Keratinocyte (primary cell): ENCODE results near the gene CATSPERZ. TPM values are rescaled to one million over a fixed set of nuclear protein-coding genes. Genes with fewer than 3 reads are reported as not detected.
A peak's percentile ranks its signal among the peaks of the same experiment; 100 is the strongest.

Source experiments
- DNase-seq: peaks from one replicate; pipeline ENCODE4 v3.0.0-alpha.2; 2011; ENCODE audit warnings: low read depth, missing footprints, low spot score
- FAIRE-seq: peaks from 2 replicates; lab custom pipeline; 2011; peaks lifted over from hg19 to GRCh38; lab: Jason Lieb, UNC
- H2AFZ ChIP-seq: 2 replicates; pipeline ENCODE4 v1.6.0; 2012; ENCODE audit warnings: low read length, control low read depth, inconsistent platforms; ENCODE audit not compliant: control insufficient read depth
- H3K27ac ChIP-seq: 2 replicates; pipeline ENCODE4 v1.5.1; 2011; ENCODE audit warnings: low read length; ENCODE audit not compliant: control insufficient read depth, insufficient read depth
- H3K27me3 ChIP-seq: 3 replicates; pipeline ENCODE4 v1.6.0; 2011; ENCODE audit warnings: low read length; ENCODE audit not compliant: control insufficient read depth, insufficient read depth; ENCODE audit errors: extremely low read depth
- H3K36me3 ChIP-seq, 2 experiments: 2 replicates in 1 of 2; 3 replicates in 1 of 2; pipeline ENCODE4 v1.5.1; 2011; ENCODE audit warnings: low read length in 2 of 2, mild to moderate bottlenecking in 1 of 2; ENCODE audit not compliant: control insufficient read depth in 2 of 2, insufficient read depth in 2 of 2; ENCODE audit errors: extremely low read depth in 1 of 2
- H3K4me1 ChIP-seq: 3 replicates; pipeline ENCODE4 v1.5.1; 2011; ENCODE audit warnings: low read length; ENCODE audit not compliant: control insufficient read depth, insufficient read depth; ENCODE audit errors: extremely low read depth
- H3K4me2 ChIP-seq: 3 replicates; pipeline ENCODE4 v1.6.0; 2011; ENCODE audit warnings: low read depth, low read length; ENCODE audit not compliant: control insufficient read depth, insufficient read depth; ENCODE audit errors: extremely low read depth
- H3K4me3 ChIP-seq, 3 experiments: fragments of 200-600 bp in 1 of 3; sonication (generic) in 1 of 3; 2 replicates in 2 of 3; 3 replicates in 1 of 3; pipeline ENCODE4 v1.5.1; 2011 to 2016; ENCODE audit warnings: low read length in 3 of 3, mild to moderate bottlenecking in 3 of 3, control low read depth in 2 of 3, inconsistent platforms in 1 of 3, low read depth in 1 of 3, mixed read lengths in 1 of 3, mixed run types in 1 of 3, moderate library complexity in 1 of 3; ENCODE audit not compliant: control insufficient read depth in 2 of 3, insufficient read depth in 2 of 3; ENCODE audit errors: extremely low read depth in 1 of 3
- H3K79me2 ChIP-seq: 2 replicates; pipeline ENCODE4 v1.6.0; 2012; ENCODE audit warnings: low read length; ENCODE audit not compliant: control insufficient read depth, insufficient read depth
- H3K9ac ChIP-seq: 3 replicates; pipeline ENCODE4 v1.6.0; 2011; ENCODE audit warnings: low read length; ENCODE audit not compliant: control insufficient read depth, insufficient read depth; ENCODE audit errors: extremely low read depth
- H3K9me1 ChIP-seq: 3 replicates; pipeline ENCODE4 v1.6.0; 2011; ENCODE audit warnings: low read length; ENCODE audit not compliant: control insufficient read depth, insufficient read depth; ENCODE audit errors: extremely low read depth
- H3K9me3 ChIP-seq: 2 replicates; pipeline ENCODE4 v1.5.1; 2012; ENCODE audit warnings: low read depth, low read length; ENCODE audit not compliant: control insufficient read depth
- H4K20me1 ChIP-seq: 3 replicates; pipeline ENCODE4 v1.6.0; 2011; ENCODE audit warnings: low read length; ENCODE audit not compliant: control insufficient read depth, insufficient read depth; ENCODE audit errors: extremely low read depth
- EZH2 ChIP-seq: IDR thresholded peaks from one replicate; pipeline ENCODE4 v1.6.1; 2012; ENCODE audit warnings: inconsistent platforms, mild to moderate bottlenecking, low read length, moderate library complexity
- dilution Hi-C: fragments of 300-500 bp; cut with MboI; formaldehyde crosslinking; loops from one replicate; pipeline ENCODE4 v1.7.0; 2020; ENCODE audit warnings: low sequenced_read_pairs; ENCODE audit not compliant: extremely low pct_ligation_motif_present
- polyA plus RNA-seq, 5 experiments: library from polyadenylated mRNA; depleted of rRNA in 3 of 5; stranded (reverse) in 3 of 5; stranded (forward) in 1 of 5; unstranded in 1 of 5; fragments of >200 nt; gene quantifications; 1 replicate in 1 of 5; 2 replicates in 3 of 5; 3 replicates in 1 of 5; pipeline versions ENCODE4 v1.2.1 to v1.2.3, GENCODE V29; 2011 to 2012; ENCODE audit warnings: missing spikeins in 2 of 5, low read depth in 1 of 5, low replicate concordance in 1 of 5
- TF ChIP-seq, protein P1 (sequence below), 3 experiments: IDR thresholded peaks in 1 of 3; conservative IDR thresholded peaks in 1 of 3; optimal IDR thresholded peaks in 1 of 3; 2 replicates in 2 of 3; 3 replicates in 1 of 3; pipeline versions ENCODE3 to v1.5.1; 2011; ENCODE audit warnings: low read length in 3 of 3, mild to moderate bottlenecking in 3 of 3, moderate library complexity in 2 of 3, control low read depth in 1 of 3, inconsistent platforms in 1 of 3; ENCODE audit not compliant: insufficient read depth in 2 of 3; ENCODE audit errors: extremely low read depth in 1 of 3

Gene CATSPERZ
- polyA plus RNA-seq, 1 donor (not counting 4 experiments of a cell fraction or from before 2014, with no cell fraction given): 0.29 TPM

DNA sequence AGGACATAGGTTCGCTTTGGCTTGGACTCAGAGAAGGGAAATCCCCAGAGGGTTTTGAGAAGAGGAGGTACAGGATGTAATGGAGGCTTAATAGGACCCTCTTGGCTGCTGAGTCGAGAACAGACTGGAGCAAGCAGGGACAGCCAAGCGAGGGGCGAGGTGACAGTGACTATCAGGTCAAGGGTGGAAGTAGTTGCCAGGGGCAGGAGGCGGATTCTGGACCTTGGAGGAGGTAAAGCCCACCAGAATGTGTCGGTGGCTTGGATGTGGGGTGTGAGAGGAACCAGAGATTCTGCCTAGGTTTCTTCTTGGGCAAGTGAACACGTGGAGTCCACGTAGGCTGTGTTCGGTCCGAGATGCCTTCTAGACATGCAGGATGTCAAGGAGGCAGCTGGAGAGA, 12.8 kb downstream of the CATSPERZ start:
- Histone ChIP-seq H4K20me1 (peaks cover 3% of the 10 kb centered on the region), H3K9me1 (no peaks in the 10 kb centered on the region), H3K9me3 (no peaks in the 10 kb centered on the region), H3K4me1 (peaks cover 28% of the 10 kb centered on the region), H3K36me3 (peaks cover 13 to 22% of the 10 kb centered on the region in 2 experiments), H3K4me2 (peak overlapping the region; percentile 19), H3K27ac (peak overlapping the region; percentile 15), H3K4me3 (no peak overlapping the region), H3K9ac (peak overlapping the region; percentile 13), H3K27me3 (no peaks in the 10 kb centered on the region), H2AFZ (no peak overlapping the region), H3K79me2 (peaks cover 17% of the 10 kb centered on the region)
- no peak for FAIRE-seq
- dilution Hi-C loops: no loop called here
- DNase-seq: no peak
- TF ChIP-seq EZH2: no peak
- TF ChIP-seq, protein P1, sequence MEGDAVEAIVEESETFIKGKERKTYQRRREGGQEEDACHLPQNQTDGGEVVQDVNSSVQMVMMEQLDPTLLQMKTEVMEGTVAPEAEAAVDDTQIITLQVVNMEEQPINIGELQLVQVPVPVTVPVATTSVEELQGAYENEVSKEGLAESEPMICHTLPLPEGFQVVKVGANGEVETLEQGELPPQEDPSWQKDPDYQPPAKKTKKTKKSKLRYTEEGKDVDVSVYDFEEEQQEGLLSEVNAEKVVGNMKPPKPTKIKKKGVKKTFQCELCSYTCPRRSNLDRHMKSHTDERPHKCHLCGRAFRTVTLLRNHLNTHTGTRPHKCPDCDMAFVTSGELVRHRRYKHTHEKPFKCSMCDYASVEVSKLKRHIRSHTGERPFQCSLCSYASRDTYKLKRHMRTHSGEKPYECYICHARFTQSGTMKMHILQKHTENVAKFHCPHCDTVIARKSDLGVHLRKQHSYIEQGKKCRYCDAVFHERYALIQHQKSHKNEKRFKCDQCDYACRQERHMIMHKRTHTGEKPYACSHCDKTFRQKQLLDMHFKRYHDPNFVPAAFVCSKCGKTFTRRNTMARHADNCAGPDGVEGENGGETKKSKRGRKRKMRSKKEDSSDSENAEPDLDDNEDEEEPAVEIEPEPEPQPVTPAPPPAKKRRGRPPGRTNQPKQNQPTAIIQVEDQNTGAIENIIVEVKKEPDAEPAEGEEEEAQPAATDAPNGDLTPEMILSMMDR (optimal IDR thresholded peaks at IDR 0.05 in 1 of 3, IDR thresholded peaks at IDR 0.05 in 1 of 3, conservative IDR thresholded peaks at IDR 0.05 in 1 of 3; ENCODE audit: extremely low read depth in 1 of 3, insufficient read depth in 2 of 3, low read length in 3 of 3): no peak

DNA sequence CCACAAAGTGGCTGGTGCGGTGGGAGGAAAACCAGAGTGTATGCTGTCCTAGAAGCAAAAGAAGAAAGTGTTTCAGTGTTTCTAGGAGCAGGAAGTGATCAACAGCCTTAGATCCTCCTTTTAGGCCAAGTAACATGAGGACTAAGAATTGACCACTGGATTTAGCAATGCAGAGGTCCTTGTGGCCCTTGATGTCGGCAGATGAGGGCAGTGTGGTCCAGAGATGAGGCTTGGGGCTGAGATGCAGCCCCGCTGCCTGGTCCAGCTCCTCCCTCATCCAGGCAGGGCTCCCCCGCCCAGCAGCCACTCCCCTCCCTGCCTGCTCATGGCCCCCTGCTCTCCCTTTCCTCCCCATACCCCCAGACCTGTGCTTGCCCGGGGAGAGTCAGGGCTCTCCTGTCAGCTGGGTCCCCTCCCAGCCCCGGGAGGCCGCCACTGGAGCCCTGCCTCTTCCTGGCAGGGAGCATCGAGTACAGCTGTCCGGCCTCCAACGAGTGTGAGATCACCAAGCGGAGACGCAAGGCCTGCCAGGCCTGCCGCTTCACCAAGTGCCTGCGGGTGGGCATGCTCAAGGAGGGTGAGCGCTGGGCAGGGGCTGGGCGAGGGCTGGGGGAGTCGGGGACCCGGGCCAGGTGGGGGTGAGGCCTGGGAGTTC, 13.5 kb downstream of the CATSPERZ start:
- no peaks in the 10 kb centered on the region for H3K9me1 ChIP-seq
- no peak for FAIRE-seq
- no peak overlapping the region for H3K4me3 ChIP-seq
- H3K27me3 ChIP-seq: no peaks in the 10 kb centered on the region
- no peak for DNase-seq
- peaks cover 17% of the 10 kb centered on the region for H3K79me2 ChIP-seq
- H3K4me1 ChIP-seq: peaks cover 28% of the 10 kb centered on the region
- dilution Hi-C loops: no loop called here
- peaks cover 13 to 22% of the 10 kb centered on the region in 2 experiments for H3K36me3 ChIP-seq
- no peak overlapping the region for H2AFZ ChIP-seq
- no peak overlapping the region for H3K27ac ChIP-seq
- H4K20me1 ChIP-seq: peaks cover 3% of the 10 kb centered on the region
- TF ChIP-seq, protein P1 (optimal IDR thresholded peaks at IDR 0.05 in 1 of 3, IDR thresholded peaks at IDR 0.05 in 1 of 3, conservative IDR thresholded peaks at IDR 0.05 in 1 of 3; ENCODE audit: extremely low read depth in 1 of 3, insufficient read depth in 2 of 3, low read length in 3 of 3): peak in 1 of 3 experiments; percentile 23
- no peak for TF ChIP-seq EZH2
- H3K9ac ChIP-seq: peak overlapping the region; percentile 13
- H3K9me3 ChIP-seq: no peaks in the 10 kb centered on the region
- H3K4me2 ChIP-seq: no peak overlapping the region
